Hepatocyte (in vitro differentiated cells): ENCODE results near the gene RNF20. TPM values are rescaled to one million over a fixed set of nuclear protein-coding genes. Genes with fewer than 3 reads are reported as not detected.
"Not testable (repeated sequence)": the region's sequence is repeated elsewhere in the genome, so short reads cannot be mapped to it uniquely, and the experiment has no call there.

Source experiments
- DNase-seq: peaks from one replicate; pipeline ENCODE4 v3.0.0-alpha.2; 2016; ENCODE audit warnings: low spot score
- H2AFZ ChIP-seq: fragments of 200-600 bp; sonication (generic); 2 replicates; pipeline ENCODE4 v1.6.0; 2016; ENCODE audit warnings: antibody characterized with exemption, mild to moderate bottlenecking
- H3K27ac ChIP-seq: fragments of 200-600 bp; sonication (generic); 2 replicates; pipeline ENCODE4 v1.5.1; 2016; ENCODE audit warnings: mild to moderate bottlenecking
- H3K27me3 ChIP-seq: fragments of 200-600 bp; sonication (generic); 2 replicates; pipeline ENCODE4 v1.6.1; 2016
- H3K36me3 ChIP-seq: fragments of 200-600 bp; sonication (generic); replicated peaks from 2 replicates; pipeline ENCODE4 v1.5.1; 2016; ENCODE audit warnings: low read depth; ENCODE audit not compliant: insufficient read depth
- H3K4me1 ChIP-seq: fragments of 200-600 bp; sonication (generic); 2 replicates; pipeline ENCODE4 v1.5.1; 2016; ENCODE audit warnings: mild to moderate bottlenecking, moderate library complexity; ENCODE audit not compliant: insufficient read depth
- H3K4me2 ChIP-seq: fragments of 200-600 bp; sonication (generic); 2 replicates; pipeline ENCODE4 v1.6.0; 2016
- H3K4me3 ChIP-seq: fragments of 200-600 bp; sonication (generic); 2 replicates; pipeline ENCODE4 v1.5.1; 2016; ENCODE audit warnings: mild to moderate bottlenecking
- H3K79me2 ChIP-seq: fragments of 200-600 bp; sonication (generic); 2 replicates; pipeline ENCODE4 v1.6.0; 2017; ENCODE audit warnings: mild to moderate bottlenecking
- H3K9me2 ChIP-seq: fragments of 200-600 bp; sonication (generic); replicated peaks from 2 replicates; pipeline ENCODE4 v1.6.0; 2017; ENCODE audit warnings: mild to moderate bottlenecking; ENCODE audit not compliant: insufficient read depth
- H3K9me3 ChIP-seq: fragments of 200-600 bp; sonication (generic); 2 replicates; pipeline ENCODE4 v1.5.1; 2016; ENCODE audit warnings: low read depth, mild to moderate bottlenecking
- H4K20me1 ChIP-seq: fragments of 200-600 bp; sonication (generic); 2 replicates; pipeline ENCODE4 v1.6.0; 2016; ENCODE audit warnings: mild to moderate bottlenecking; ENCODE audit not compliant: insufficient read depth, poor library complexity, severe bottlenecking
- CTCF ChIP-seq: fragments of 200-600 bp; sonication (generic); IDR thresholded peaks from 2 replicates; pipeline ENCODE4 v1.5.1; 2016; ENCODE audit warnings: antibody characterized with exemption, mild to moderate bottlenecking; ENCODE audit not compliant: poor library complexity
- EZH2 ChIP-seq: fragments of 200-600 bp; sonication (generic); IDR thresholded peaks from 2 replicates; pipeline ENCODE4 v1.6.1; 2016; ENCODE audit warnings: antibody characterized with exemption, mild to moderate bottlenecking, borderline replicate concordance
- EZH2phosphoT487 ChIP-seq: fragments of 200-600 bp; sonication (generic); IDR thresholded peaks from one replicate; pipeline ENCODE4 v1.6.1; 2018; ENCODE audit warnings: antibody characterized with exemption, mild to moderate bottlenecking, low read depth, moderate library complexity; ENCODE audit not compliant: unreplicated experiment, severe bottlenecking
- WGBS: methylation state at CpG from one replicate; pipeline ENCODE4 v1.1.6; 2016; ENCODE audit warnings: low lambda C conversion rate; ENCODE audit errors: missing lambda C conversion rate; 5-methylcytosine and 5-hydroxymethylcytosine counted together
- polyA plus RNA-seq: library from polyadenylated mRNA; unstranded; fragments of >200 nt; fragmentation: Nextera tagmentation; extraction: Ambion mirVana; gene quantifications from 2 replicates; pipeline ENCODE4 v1.2.1, GENCODE V29; 2016
- total RNA-seq: library from RNA; depleted of rRNA; stranded (reverse); fragments of >200 nt; gene quantifications from 2 replicates; pipeline ENCODE4 v1.2.3, GENCODE V29; 2014

Gene RNF20
- total and polyA plus RNA-seq, 2 experiments from 2014 or later = 19.0 to 21.7 TPM

GRCh38 chr9:101514071-101514470 lies 19.6 kb upstream of the RNF20 start:
- no peaks in the 10 kb centered on the region for H3K4me1 ChIP-seq
- H3K27ac ChIP-seq = no peak overlapping the region
- no peaks in the 10 kb centered on the region for H3K36me3 ChIP-seq
- no peak for DNase-seq
- no peak overlapping the region for H2AFZ ChIP-seq
- whole genome bisulfite sequencing = 59% methylated on average over 2 of the region's 2 CpGs
- H3K79me2 ChIP-seq = no peaks in the 10 kb centered on the region
- H3K4me2 ChIP-seq = no peak overlapping the region
- no peaks in the 10 kb centered on the region for H3K27me3 ChIP-seq
- no peaks in the 10 kb centered on the region for H3K9me2 ChIP-seq
- no peaks in the 10 kb centered on the region for H4K20me1 ChIP-seq
- TF ChIP-seq CTCF = no peak
- no peaks in the 10 kb centered on the region for H3K9me3 ChIP-seq
- no peak overlapping the region for H3K4me3 ChIP-seq

- Histone ChIP-seq H3K9me3 (no peaks in the 10 kb centered on the region), H3K4me2 (no peak overlapping the region), H4K20me1 (no peaks in the 10 kb centered on the region), H3K9me2 (no peaks in the 10 kb centered on the region), H3K27ac (no peak overlapping the region), H3K4me1 (no peaks in the 10 kb centered on the region), H3K79me2 (no peaks in the 10 kb centered on the region), H2AFZ (no peak overlapping the region), H3K36me3 (no peaks in the 10 kb centered on the region), H3K27me3 (no peaks in the 10 kb centered on the region), H3K4me3 (no peak overlapping the region)
- no peak for DNase-seq
- 75% methylated on average over 1 of the region's 1 CpG for WGBS
- TF ChIP-seq EZH2 (no peak), EZH2phosphoT487 (no peak), CTCF (no peak)
Measured at GRCh38 chr9:101516655-101517054, 17.0 kb upstream of the RNF20 start.

DNA sequence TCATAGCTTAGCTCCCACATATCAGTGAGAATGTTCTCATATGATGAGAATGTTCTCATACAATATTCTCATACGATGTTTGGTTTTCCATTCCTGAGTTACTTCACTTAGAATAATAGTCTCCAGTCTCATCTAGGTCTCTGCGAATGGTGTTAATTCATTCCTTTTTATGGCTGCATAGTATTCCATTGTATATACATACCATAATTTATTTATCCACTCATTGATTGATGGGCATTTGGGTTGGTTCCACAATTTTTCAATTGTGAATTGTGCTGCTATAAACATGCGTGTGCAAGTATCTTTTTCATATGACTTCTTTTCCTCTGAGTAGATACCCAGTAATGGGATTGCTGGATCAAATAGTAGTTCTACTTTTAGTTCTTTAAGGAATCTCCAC lies 15.2 kb upstream of the RNF20 start:
- not testable (repeated sequence) for H2AFZ ChIP-seq, H3K9me3 ChIP-seq
- 96% methylated on average over 3 of the region's 3 CpGs for WGBS

GRCh38 chr9:101524371-101524770 lies 9.3 kb upstream of the RNF20 start:
- Histone ChIP-seq H3K36me3 (no peaks in the 10 kb centered on the region), H3K9me3 (no peaks in the 10 kb centered on the region), H3K4me3 (no peak overlapping the region), H4K20me1 (no peaks in the 10 kb centered on the region), H3K4me2 (no peak overlapping the region), H3K27ac (no peak overlapping the region), H2AFZ (no peak overlapping the region), H3K27me3 (no peaks in the 10 kb centered on the region), H3K9me2 (no peaks in the 10 kb centered on the region), H3K4me1 (no peaks in the 10 kb centered on the region), H3K79me2 (no peaks in the 10 kb centered on the region)
- no peak for DNase-seq
- 81% methylated on average over 6 of the region's 6 CpGs for WGBS
- no peak for TF ChIP-seq EZH2
- TF ChIP-seq EZH2phosphoT487 = no peak
- TF ChIP-seq CTCF = no peak

More for the DNA sequence above, 15.2 kb upstream of the RNF20 start:
- not testable (repeated sequence) for H3K79me2 ChIP-seq, H3K36me3 ChIP-seq, H3K4me2 ChIP-seq, H3K9me2 ChIP-seq, H3K4me3 ChIP-seq, H3K27ac ChIP-seq, H3K27me3 ChIP-seq, H3K4me1 ChIP-seq, DNase-seq, H4K20me1 ChIP-seq
